SW480 (cell line): ENCODE measurements around the gene MMEL1.

ENCODE experiments used
- DNase-seq: peaks from one replicate; pipeline ENCODE4 v3.0.0-alpha.2; 2016; ENCODE audit warnings: low spot score

MMEL1 gene

DNA sequence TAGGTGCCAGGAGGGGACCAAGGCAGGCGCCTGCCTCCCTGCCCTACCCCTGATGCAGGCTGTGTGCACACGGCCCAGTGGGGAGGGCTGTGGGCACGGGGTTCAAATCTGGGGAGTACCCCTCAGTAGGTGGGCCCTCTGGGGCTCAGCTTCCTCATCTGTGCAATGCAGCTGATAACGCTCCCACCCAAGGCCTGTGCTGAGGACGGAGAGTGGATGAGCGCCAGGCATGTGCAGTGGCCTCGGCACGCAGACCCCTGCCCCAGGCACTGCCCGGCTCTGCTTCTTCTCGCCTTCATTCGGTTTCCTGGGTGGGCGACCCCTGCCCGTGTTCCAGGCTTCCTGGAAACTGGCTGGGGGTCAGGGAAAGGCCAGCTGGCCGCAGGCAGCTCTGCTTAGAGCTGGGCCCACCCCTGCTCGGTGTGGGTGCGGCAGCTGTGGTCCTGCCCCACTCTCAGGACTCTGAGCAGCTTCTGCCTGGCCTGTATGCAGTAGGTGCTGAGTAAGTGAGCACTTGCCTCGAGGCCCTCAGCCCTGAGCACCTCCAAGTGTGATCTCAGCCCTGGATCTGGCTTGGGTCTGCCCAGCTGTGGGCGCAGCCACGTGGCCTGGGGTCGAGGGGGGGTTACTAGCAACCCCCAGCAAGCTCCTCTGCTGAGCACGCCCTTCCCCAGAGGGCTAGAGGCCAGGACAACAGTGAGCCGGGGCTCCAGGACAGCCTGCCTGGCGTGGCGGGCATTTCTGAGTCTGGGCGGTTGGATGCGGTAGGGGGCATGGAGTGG lies 88.5 kb downstream of the MMEL1 start:
- no peak for DNase-seq

DNA sequence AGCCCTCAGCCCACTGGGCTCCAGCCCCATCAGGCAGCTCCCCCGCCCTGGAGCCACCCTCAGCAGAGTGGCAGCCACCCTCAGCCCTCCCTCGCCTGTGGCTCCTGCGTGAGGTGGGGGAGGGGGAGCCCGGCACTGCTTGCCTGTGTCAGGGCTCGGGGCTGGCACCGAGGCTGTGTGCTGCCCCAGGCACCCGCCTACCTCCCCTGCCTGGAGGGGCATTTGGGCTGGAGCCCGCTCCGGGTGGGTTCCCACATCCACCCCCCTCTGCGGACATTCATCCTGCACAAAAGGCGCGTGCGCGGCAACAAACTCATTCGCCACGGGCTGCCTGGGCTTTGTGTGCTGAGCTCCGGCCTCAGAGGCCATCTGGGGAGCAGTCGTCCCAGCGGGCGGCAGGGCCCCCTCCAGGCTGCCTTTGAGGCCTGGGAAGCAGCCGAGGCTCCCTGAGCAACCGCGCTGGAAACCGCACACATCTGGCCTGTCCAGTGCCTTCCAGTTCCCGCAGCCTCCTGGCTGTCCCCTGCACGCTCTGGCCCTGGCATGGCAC lies 89.2 kb downstream of the MMEL1 start:
- DNase-seq = no peak

DNA sequence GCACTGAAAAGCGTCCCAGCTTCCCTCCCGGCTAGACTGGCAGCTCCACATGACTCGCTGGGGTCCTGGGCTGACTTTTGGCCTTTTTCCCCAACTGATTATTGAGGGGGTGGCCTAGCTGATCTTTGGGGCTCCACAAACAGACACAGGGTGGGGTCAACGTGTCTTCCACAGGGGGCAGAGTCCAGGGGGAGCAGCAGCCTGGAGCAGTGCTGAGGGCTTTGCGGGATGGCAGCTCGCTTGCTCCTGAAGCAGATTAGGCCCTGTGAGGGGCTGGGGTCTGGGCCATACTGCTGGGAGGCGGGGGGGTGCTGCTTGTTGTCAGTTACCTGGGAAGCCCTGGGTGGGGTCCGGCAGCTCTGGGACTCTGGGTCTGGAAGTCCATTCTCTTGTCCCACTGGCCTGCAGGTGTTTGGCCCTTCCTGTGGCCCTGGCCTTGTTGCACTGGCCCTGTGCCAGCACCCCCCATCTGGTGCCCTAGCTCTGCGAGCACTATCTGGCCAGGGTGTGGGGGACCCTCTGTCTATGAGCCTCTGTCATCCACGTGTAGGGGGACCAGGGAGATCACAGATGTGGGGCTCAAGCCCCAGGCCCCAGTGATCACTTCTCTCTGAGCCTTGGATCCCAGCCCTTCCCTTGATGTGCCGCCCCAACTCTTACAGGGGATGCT lies 90.4 kb downstream of the MMEL1 start:
- DNase-seq = no peak

DNA sequence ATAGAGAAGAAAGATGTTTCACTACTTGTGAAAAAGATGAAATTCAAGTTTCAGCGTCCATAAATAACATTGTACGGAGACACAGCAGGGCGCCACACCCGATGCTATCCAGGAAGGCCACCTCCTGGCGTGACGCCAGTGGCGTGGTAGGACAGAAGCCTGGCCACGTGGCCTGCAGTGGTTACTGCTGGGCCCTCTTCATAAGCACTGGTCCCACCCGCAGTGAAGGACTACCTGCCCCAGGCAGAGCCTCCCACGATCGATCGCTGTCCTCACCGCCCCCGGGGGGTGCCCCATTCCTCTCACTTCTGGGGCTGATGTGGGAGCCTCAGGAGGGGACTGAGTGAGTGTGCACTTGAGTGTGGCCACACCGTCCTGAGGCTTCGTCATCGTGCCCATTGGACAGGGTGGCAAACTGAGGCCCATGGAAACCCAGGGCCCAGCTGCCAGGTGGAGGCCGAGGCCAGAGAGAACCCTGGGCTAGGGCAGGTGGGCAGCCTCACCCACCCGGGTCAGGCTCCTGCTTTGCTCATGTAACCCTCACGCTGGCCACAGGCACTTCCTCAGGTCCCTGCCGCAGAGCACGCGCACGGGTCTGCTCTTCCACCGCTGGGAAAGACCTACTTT lies 91.1 kb downstream of the MMEL1 start:
- peak; percentile 53 for DNase-seq

DNA sequence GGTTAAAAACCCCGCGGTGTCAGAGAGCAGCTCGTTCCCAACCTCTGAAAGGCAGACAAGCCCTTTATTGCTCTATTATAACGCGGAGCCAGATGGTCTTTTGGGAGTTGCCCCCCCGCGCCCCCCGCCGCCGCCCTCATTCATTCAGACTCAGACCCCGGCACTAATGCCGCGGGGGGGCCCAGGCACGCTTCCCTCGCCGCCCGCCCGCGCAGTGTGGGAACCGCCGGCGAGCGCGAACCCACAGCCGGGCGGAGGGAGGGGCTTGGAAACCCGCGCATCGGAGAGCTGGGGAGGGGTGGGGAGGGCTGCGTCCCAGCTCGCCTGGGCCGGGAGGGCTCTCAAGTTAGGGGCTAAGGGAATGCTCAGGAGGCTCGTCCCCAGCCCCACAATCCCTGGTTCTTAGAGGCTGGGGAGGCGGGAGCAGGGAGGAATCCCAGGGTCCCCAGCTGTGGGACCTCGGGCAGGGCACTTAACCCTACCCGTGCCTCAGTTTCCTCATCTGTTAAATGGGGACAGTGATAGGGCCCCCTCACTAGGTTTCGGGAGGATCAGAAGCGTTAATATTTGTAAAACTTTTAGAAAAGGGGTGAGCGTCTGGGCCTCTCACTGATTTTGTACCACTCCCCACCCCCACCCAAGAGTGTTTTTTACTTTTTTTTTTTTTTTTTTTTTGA lies 91.9 kb downstream of the MMEL1 start:
- DNase-seq = no peak
